Keratinocyte (primary cell): Measurements from ENCODE around the gene ADGRL3. TPM values are rescaled to one million over a fixed set of nuclear protein-coding genes. Genes with fewer than 3 reads are reported as not detected.

ENCODE experiments used
- DNase-seq: peaks from one replicate; pipeline ENCODE4 v3.0.0-alpha.2; 2011; ENCODE audit warnings: low read depth, missing footprints, low spot score
- FAIRE-seq: peaks from 2 replicates; lab custom pipeline; 2011; peaks lifted over from hg19 to GRCh38; lab: Jason Lieb, UNC
- H2AFZ ChIP-seq: 2 replicates; pipeline ENCODE4 v1.6.0; 2012; ENCODE audit warnings: low read length, control low read depth, inconsistent platforms; ENCODE audit not compliant: control insufficient read depth
- H3K27ac ChIP-seq: 2 replicates; pipeline ENCODE4 v1.5.1; 2011; ENCODE audit warnings: low read length; ENCODE audit not compliant: control insufficient read depth, insufficient read depth
- H3K27me3 ChIP-seq: 3 replicates; pipeline ENCODE4 v1.6.0; 2011; ENCODE audit warnings: low read length; ENCODE audit not compliant: control insufficient read depth, insufficient read depth; ENCODE audit errors: extremely low read depth
- H3K36me3 ChIP-seq, 2 experiments: 2 replicates in 1 of 2; 3 replicates in 1 of 2; pipeline ENCODE4 v1.5.1; 2011; ENCODE audit warnings: low read length in 2 of 2, mild to moderate bottlenecking in 1 of 2; ENCODE audit not compliant: control insufficient read depth in 2 of 2, insufficient read depth in 2 of 2; ENCODE audit errors: extremely low read depth in 1 of 2
- H3K4me1 ChIP-seq: 3 replicates; pipeline ENCODE4 v1.5.1; 2011; ENCODE audit warnings: low read length; ENCODE audit not compliant: control insufficient read depth, insufficient read depth; ENCODE audit errors: extremely low read depth
- H3K4me2 ChIP-seq: 3 replicates; pipeline ENCODE4 v1.6.0; 2011; ENCODE audit warnings: low read depth, low read length; ENCODE audit not compliant: control insufficient read depth, insufficient read depth; ENCODE audit errors: extremely low read depth
- H3K4me3 ChIP-seq, 3 experiments: fragments of 200-600 bp in 1 of 3; sonication (generic) in 1 of 3; 2 replicates in 2 of 3; 3 replicates in 1 of 3; pipeline ENCODE4 v1.5.1; 2011 to 2016; ENCODE audit warnings: low read length in 3 of 3, mild to moderate bottlenecking in 3 of 3, control low read depth in 2 of 3, inconsistent platforms in 1 of 3, low read depth in 1 of 3, mixed read lengths in 1 of 3, mixed run types in 1 of 3, moderate library complexity in 1 of 3; ENCODE audit not compliant: control insufficient read depth in 2 of 3, insufficient read depth in 2 of 3; ENCODE audit errors: extremely low read depth in 1 of 3
- H3K79me2 ChIP-seq: 2 replicates; pipeline ENCODE4 v1.6.0; 2012; ENCODE audit warnings: low read length; ENCODE audit not compliant: control insufficient read depth, insufficient read depth
- H3K9ac ChIP-seq: 3 replicates; pipeline ENCODE4 v1.6.0; 2011; ENCODE audit warnings: low read length; ENCODE audit not compliant: control insufficient read depth, insufficient read depth; ENCODE audit errors: extremely low read depth
- H3K9me1 ChIP-seq: 3 replicates; pipeline ENCODE4 v1.6.0; 2011; ENCODE audit warnings: low read length; ENCODE audit not compliant: control insufficient read depth, insufficient read depth; ENCODE audit errors: extremely low read depth
- H3K9me3 ChIP-seq: 2 replicates; pipeline ENCODE4 v1.5.1; 2012; ENCODE audit warnings: low read depth, low read length; ENCODE audit not compliant: control insufficient read depth
- H4K20me1 ChIP-seq: 3 replicates; pipeline ENCODE4 v1.6.0; 2011; ENCODE audit warnings: low read length; ENCODE audit not compliant: control insufficient read depth, insufficient read depth; ENCODE audit errors: extremely low read depth
- CTCF ChIP-seq, 3 experiments: IDR thresholded peaks in 1 of 3; conservative IDR thresholded peaks in 1 of 3; optimal IDR thresholded peaks in 1 of 3; 2 replicates in 2 of 3; 3 replicates in 1 of 3; pipeline versions ENCODE3 to v1.5.1; 2011; ENCODE audit warnings: low read length in 3 of 3, mild to moderate bottlenecking in 3 of 3, moderate library complexity in 2 of 3, control low read depth in 1 of 3, inconsistent platforms in 1 of 3; ENCODE audit not compliant: insufficient read depth in 2 of 3; ENCODE audit errors: extremely low read depth in 1 of 3
- EZH2 ChIP-seq: IDR thresholded peaks from one replicate; pipeline ENCODE4 v1.6.1; 2012; ENCODE audit warnings: inconsistent platforms, mild to moderate bottlenecking, low read length, moderate library complexity
- dilution Hi-C: fragments of 300-500 bp; cut with MboI; formaldehyde crosslinking; loops from one replicate; pipeline ENCODE4 v1.7.0; 2020; ENCODE audit warnings: low sequenced_read_pairs; ENCODE audit not compliant: extremely low pct_ligation_motif_present
- polyA plus RNA-seq, 5 experiments: library from polyadenylated mRNA; depleted of rRNA in 3 of 5; stranded (reverse) in 3 of 5; stranded (forward) in 1 of 5; unstranded in 1 of 5; fragments of >200 nt; gene quantifications; 1 replicate in 1 of 5; 2 replicates in 3 of 5; 3 replicates in 1 of 5; pipeline versions ENCODE4 v1.2.1 to v1.2.3, GENCODE V29; 2011 to 2012; ENCODE audit warnings: missing spikeins in 2 of 5, low read depth in 1 of 5, low replicate concordance in 1 of 5

Gene ADGRL3
- polyA plus RNA-seq, 1 donor (not counting 4 experiments of a cell fraction or from before 2014, with no cell fraction given): 0.18 TPM

DNA sequence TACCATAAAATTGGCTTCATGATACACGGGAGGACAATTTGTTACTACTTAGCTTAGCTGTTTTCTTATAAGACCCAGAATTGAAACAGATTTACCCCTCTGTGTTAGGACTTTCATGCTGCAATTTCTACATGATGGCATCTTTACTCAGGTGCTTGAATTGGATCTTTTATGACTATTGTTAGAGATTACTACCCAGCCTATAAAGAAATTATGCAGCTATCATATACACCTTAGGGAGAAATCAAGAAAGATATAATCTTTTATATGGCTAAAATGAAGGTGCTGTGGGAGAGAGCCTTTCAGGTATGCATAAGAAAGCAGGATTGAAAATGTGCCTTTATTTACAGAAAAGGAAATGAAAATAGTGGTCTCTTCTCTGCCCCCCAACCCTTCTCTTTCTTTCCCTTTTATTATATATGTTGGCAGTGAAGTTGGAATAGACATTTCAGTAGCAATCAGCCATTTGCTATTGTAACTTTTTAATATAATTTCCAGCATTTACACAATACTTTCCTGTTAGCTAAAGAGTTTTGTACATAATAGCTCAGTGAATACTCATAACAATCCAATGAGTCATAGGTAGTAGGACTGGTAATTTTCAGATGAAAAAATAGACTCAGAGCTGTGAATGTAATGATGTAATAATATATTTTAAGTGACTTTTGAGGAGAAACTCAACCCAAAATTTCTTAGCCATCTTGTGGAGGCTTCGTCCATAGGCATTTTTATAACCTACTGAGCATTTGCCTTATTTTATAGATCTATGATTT is 311.8 kb downstream of the ADGRL3 start:
- Histone ChIP-seq H3K4me3 (no peak overlapping the region), H3K9me3 (no peaks in the 10 kb centered on the region), H4K20me1 (no peaks in the 10 kb centered on the region), H2AFZ (peak overlapping the region; percentile 46), H3K27ac (no peak overlapping the region), H3K4me1 (peaks cover 18% of the 10 kb centered on the region), H3K9me1 (no peaks in the 10 kb centered on the region), H3K4me2 (peak overlapping the region; percentile 32), H3K79me2 (no peaks in the 10 kb centered on the region), H3K27me3 (no peaks in the 10 kb centered on the region), H3K36me3 (no peaks in the 10 kb centered on the region), H3K9ac (no peak overlapping the region)
- peak; percentile 33 for DNase-seq
- TF ChIP-seq CTCF (optimal IDR thresholded peaks at IDR 0.05 in 1 of 3, IDR thresholded peaks at IDR 0.05 in 1 of 3, conservative IDR thresholded peaks at IDR 0.05 in 1 of 3; ENCODE audit: extremely low read depth in 1 of 3, insufficient read depth in 2 of 3, low read length in 3 of 3) (no peak), EZH2 (no peak)
- FAIRE-seq: peak; percentile 60
- dilution Hi-C loops: no loop called here

GRCh38 chr4:61514991-61515390 is 314.9 kb downstream of the ADGRL3 start:
- Histone ChIP-seq H3K4me3 (no peak overlapping the region), H4K20me1 (no peaks in the 10 kb centered on the region), H2AFZ (no peak overlapping the region), H3K27me3 (no peaks in the 10 kb centered on the region), H3K36me3 (no peaks in the 10 kb centered on the region), H3K4me1 (peaks cover 18% of the 10 kb centered on the region), H3K9me3 (no peaks in the 10 kb centered on the region), H3K4me2 (no peak overlapping the region), H3K79me2 (no peaks in the 10 kb centered on the region), H3K9ac (no peak overlapping the region), H3K9me1 (peaks cover 2% of the 10 kb centered on the region), H3K27ac (no peak overlapping the region)
- TF ChIP-seq EZH2 (no peak), CTCF (optimal IDR thresholded peaks at IDR 0.05 in 1 of 3, IDR thresholded peaks at IDR 0.05 in 1 of 3, conservative IDR thresholded peaks at IDR 0.05 in 1 of 3; ENCODE audit: extremely low read depth in 1 of 3, insufficient read depth in 2 of 3, low read length in 3 of 3) (no peak)
- DNase-seq (no peak), FAIRE-seq (no peak)
- dilution Hi-C loops: no loop called here
